ENCODE data around the gene KRT6B.

Gene KRT6B

GRCh38 chr12:52487211-52487610 is 35.3 kb upstream of the KRT6B start:
- DNase-seq (ENCODE audit: low read depth): no peak
- TF ChIP-seq CTCF (conservative IDR thresholded peaks at IDR 0.05; ENCODE audit: low read length): no peak
- H3K4me3 ChIP-seq (ENCODE audit: low read length): no peak overlapping the region

- H3K4me3 ChIP-seq (ENCODE audit: low read length): no peak overlapping the region
These were observed 34.5 kb upstream of the KRT6B start for GRCh38 chr12:52486166-52487105.

GRCh38 chr12:52480073-52480472 is 28.1 kb upstream of the KRT6B start:
- no peak for DNase-seq (ENCODE audit: low read depth)
- no peak for TF ChIP-seq CTCF (conservative IDR thresholded peaks at IDR 0.05; ENCODE audit: low read length)
- no peak overlapping the region for H3K4me3 ChIP-seq (ENCODE audit: low read length)

More at GRCh38 chr12:52486166-52487105, 34.5 kb upstream of the KRT6B start:
- TF ChIP-seq CTCF (conservative IDR thresholded peaks at IDR 0.05; ENCODE audit: low read length): no peak
- no peak for DNase-seq (ENCODE audit: low read depth)

- DNase-seq (ENCODE audit: low read depth): no peak
- H3K4me3 ChIP-seq (ENCODE audit: low read length): no peak overlapping the region
- no peak for TF ChIP-seq CTCF (conservative IDR thresholded peaks at IDR 0.05; ENCODE audit: low read length)
These were observed 25.7 kb upstream of the KRT6B start for GRCh38 chr12:52477651-52478050.

GRCh38 chr12:52474212-52474611 is 22.3 kb upstream of the KRT6B start:
- no peak for DNase-seq (ENCODE audit: low read depth)
- no peak overlapping the region for H3K4me3 ChIP-seq (ENCODE audit: low read length)
- no peak for TF ChIP-seq CTCF (conservative IDR thresholded peaks at IDR 0.05; ENCODE audit: low read length)

GRCh38 chr12:52473768-52474167 is 21.8 kb upstream of the KRT6B start, which contains the start of gene KRT6C:
Gene KRT6C (minus strand): TSS chr12:52473805. CDS start chr12:52473737, 68 bp downstream.
- TF ChIP-seq CTCF (conservative IDR thresholded peaks at IDR 0.05; ENCODE audit: low read length): no peak
- DNase-seq (ENCODE audit: low read depth): no peak
- no peak within 1 kb of the TSS for H3K4me3 ChIP-seq (ENCODE audit: low read length)

GRCh38 chr12:52469853-52470252 is 17.9 kb upstream of the KRT6B start:
- H3K4me3 ChIP-seq (ENCODE audit: low read length): no peak overlapping the region
- no peak for DNase-seq (ENCODE audit: low read depth)
- TF ChIP-seq CTCF (conservative IDR thresholded peaks at IDR 0.05; ENCODE audit: low read length): no peak

All from AG10803 (cell line).